WTC11 (cell line): Measurements from ENCODE around the gene INS.

Source experiments
- FOXJ3 ChIP-seq: sonication (generic); formaldehyde crosslinking; IDR thresholded peaks from 2 replicates; pipeline ENCODE4 v1.9.0; 2021; ENCODE audit warnings: missing genetic modification reagents, mild to moderate bottlenecking, borderline replicate concordance
- FOXK1 ChIP-seq: sonication (generic); formaldehyde crosslinking; IDR thresholded peaks from 2 replicates; pipeline ENCODE4 v1.8.0; 2022; ENCODE audit warnings: mild to moderate bottlenecking, moderate library complexity, missing genetic modification reagents
- PRRX2 ChIP-seq: fragments of 250-450 bp; sonication (Bioruptor Pico); IDR thresholded peaks from 2 replicates; pipeline ENCODE4 v1.8.0; 2021; ENCODE audit warnings: mild to moderate bottlenecking
- RORB ChIP-seq: fragments of 250-450 bp; sonication (Bioruptor Pico); IDR thresholded peaks from 2 replicates; pipeline ENCODE4 v1.9.0; 2021; ENCODE audit warnings: mild to moderate bottlenecking
- TEAD4 ChIP-seq: sonication (generic); formaldehyde crosslinking; IDR thresholded peaks from 2 replicates; pipeline ENCODE4 v1.8.0; 2022; ENCODE audit warnings: mild to moderate bottlenecking, missing genetic modification reagents
- ZNF263 ChIP-seq: sonication (generic); formaldehyde crosslinking; IDR thresholded peaks from 2 replicates; pipeline ENCODE4 v1.8.1; 2022; ENCODE audit warnings: low read depth, mild to moderate bottlenecking, moderate library complexity, missing genetic modification reagents
- ZNF416 ChIP-seq: fragments of 250-450 bp; sonication (Bioruptor Pico); IDR thresholded peaks from 2 replicates; pipeline ENCODE4 v1.9.0; 2021; ENCODE audit warnings: mild to moderate bottlenecking, inconsistent platforms
- TF ChIP-seq, protein P1 (sequence below): fragments of 200-600 bp; IDR thresholded peaks from 2 replicates; pipeline ENCODE4 v1.8.0; 2022; ENCODE audit warnings: antibody characterized with exemption
- TF ChIP-seq, protein P2 (sequence below): fragments of 250-450 bp; sonication (Bioruptor Pico); IDR thresholded peaks from 2 replicates; pipeline ENCODE4 v2.1.2; 2022; ENCODE audit warnings: mild to moderate bottlenecking, moderate library complexity
- TF ChIP-seq, protein P3 (sequence below): sonication (generic); formaldehyde crosslinking; IDR thresholded peaks from 2 replicates; pipeline ENCODE4 v1.8.1; 2022; ENCODE audit warnings: low read depth, missing genetic modification reagents, borderline replicate concordance
- TF ChIP-seq, protein P4 (sequence below): sonication (generic); formaldehyde crosslinking; IDR thresholded peaks from 2 replicates; pipeline ENCODE4 v1.8.0; 2023; ENCODE audit warnings: missing genetic modification reagents
- TF ChIP-seq, protein P5 (sequence below): sonication (generic); formaldehyde crosslinking; IDR thresholded peaks from 2 replicates; pipeline ENCODE4 v1.8.1; 2022; ENCODE audit warnings: mild to moderate bottlenecking, moderate library complexity, missing genetic modification reagents
- TF ChIP-seq, protein P6 (sequence below): sonication (generic); formaldehyde crosslinking; IDR thresholded peaks from 2 replicates; pipeline ENCODE4 v1.8.1; 2023; ENCODE audit warnings: mild to moderate bottlenecking, moderate library complexity, missing genetic modification reagents

DNA sequence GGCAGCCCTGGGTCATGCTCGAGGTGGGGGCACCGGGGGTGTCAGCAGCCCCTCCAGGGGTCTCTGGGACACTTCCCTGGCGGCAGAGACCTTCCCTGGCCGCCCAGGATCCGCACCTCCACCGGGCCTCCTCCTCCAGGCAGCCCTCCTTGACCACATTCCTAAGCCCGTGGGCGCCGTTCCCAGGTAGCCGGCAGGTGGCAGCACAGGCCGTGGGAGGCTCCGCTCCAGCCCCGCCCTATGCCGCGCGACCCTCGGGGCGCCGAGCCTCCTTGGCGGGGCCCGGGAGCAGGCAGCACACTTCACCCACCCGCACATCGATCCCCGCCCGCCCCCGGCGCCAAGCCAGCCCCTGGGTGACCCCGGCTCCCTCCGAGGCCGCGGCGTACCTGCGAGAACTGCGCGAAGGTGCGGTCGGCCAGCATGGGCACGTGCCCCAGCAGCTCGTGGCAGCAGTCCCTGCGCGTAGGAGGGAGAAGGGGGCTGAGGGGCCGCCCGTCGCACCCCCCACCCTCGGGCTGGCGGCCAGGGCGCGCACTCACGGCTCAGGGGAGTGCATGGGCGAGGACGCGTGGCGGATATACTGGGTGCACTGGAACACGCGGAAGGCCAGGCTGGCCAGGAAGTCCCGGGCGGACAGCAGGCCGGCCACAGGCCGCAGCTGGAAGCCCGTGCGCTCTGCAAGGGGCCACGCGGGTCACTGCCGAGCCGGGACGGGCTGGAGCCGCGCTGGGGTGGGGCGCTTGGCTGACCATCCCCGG, 5.3 kb upstream of the INS start:
- TF ChIP-seq, protein P1, sequence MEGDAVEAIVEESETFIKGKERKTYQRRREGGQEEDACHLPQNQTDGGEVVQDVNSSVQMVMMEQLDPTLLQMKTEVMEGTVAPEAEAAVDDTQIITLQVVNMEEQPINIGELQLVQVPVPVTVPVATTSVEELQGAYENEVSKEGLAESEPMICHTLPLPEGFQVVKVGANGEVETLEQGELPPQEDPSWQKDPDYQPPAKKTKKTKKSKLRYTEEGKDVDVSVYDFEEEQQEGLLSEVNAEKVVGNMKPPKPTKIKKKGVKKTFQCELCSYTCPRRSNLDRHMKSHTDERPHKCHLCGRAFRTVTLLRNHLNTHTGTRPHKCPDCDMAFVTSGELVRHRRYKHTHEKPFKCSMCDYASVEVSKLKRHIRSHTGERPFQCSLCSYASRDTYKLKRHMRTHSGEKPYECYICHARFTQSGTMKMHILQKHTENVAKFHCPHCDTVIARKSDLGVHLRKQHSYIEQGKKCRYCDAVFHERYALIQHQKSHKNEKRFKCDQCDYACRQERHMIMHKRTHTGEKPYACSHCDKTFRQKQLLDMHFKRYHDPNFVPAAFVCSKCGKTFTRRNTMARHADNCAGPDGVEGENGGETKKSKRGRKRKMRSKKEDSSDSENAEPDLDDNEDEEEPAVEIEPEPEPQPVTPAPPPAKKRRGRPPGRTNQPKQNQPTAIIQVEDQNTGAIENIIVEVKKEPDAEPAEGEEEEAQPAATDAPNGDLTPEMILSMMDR, result no peak; the same call in 1 of the 2 replicates
- TF ChIP-seq, protein P2, sequence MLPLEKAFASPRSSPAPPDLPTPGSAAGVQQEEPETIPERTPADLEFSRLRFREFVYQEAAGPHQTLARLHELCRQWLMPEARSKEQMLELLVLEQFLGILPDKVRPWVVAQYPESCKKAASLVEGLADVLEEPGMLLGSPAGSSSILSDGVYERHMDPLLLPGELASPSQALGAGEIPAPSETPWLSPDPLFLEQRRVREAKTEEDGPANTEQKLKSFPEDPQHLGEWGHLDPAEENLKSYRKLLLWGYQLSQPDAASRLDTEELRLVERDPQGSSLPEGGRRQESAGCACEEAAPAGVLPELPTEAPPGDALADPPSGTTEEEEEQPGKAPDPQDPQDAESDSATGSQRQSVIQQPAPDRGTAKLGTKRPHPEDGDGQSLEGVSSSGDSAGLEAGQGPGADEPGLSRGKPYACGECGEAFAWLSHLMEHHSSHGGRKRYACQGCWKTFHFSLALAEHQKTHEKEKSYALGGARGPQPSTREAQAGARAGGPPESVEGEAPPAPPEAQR (CRISPR knock-in tag), result no peak
- TF ChIP-seq PRRX2 (CRISPR knock-in tag) (no peak), ZNF416 (CRISPR knock-in tag) (no peak), RORB (CRISPR knock-in tag) (no peak), FOXK1 (CRISPR knock-in tag) (peak; percentile 60; the same call in 1 of the 2 replicates), ZNF263 (0 out of 2 replicates have a peak, but pooled peaks have one; percentile 8), FOXJ3 (CRISPR knock-in tag) (no peak), TEAD4 (no peak)
- TF ChIP-seq, protein P3, sequence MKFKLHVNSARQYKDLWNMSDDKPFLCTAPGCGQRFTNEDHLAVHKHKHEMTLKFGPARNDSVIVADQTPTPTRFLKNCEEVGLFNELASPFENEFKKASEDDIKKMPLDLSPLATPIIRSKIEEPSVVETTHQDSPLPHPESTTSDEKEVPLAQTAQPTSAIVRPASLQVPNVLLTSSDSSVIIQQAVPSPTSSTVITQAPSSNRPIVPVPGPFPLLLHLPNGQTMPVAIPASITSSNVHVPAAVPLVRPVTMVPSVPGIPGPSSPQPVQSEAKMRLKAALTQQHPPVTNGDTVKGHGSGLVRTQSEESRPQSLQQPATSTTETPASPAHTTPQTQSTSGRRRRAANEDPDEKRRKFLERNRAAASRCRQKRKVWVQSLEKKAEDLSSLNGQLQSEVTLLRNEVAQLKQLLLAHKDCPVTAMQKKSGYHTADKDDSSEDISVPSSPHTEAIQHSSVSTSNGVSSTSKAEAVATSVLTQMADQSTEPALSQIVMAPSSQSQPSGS (CRISPR knock-in tag), result peak; percentile 55; the same call in 1 of the 2 replicates
- TF ChIP-seq, protein P4, sequence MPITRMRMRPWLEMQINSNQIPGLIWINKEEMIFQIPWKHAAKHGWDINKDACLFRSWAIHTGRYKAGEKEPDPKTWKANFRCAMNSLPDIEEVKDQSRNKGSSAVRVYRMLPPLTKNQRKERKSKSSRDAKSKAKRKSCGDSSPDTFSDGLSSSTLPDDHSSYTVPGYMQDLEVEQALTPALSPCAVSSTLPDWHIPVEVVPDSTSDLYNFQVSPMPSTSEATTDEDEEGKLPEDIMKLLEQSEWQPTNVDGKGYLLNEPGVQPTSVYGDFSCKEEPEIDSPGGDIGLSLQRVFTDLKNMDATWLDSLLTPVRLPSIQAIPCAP (CRISPR knock-in tag), result no peak
- TF ChIP-seq, protein P5, sequence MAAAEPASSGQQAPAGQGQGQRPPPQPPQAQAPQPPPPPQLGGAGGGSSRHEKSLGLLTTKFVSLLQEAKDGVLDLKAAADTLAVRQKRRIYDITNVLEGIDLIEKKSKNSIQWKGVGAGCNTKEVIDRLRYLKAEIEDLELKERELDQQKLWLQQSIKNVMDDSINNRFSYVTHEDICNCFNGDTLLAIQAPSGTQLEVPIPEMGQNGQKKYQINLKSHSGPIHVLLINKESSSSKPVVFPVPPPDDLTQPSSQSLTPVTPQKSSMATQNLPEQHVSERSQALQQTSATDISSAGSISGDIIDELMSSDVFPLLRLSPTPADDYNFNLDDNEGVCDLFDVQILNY, result 0 out of 2 replicates have a peak, but pooled peaks have one; percentile 38
- TF ChIP-seq, protein P6, sequence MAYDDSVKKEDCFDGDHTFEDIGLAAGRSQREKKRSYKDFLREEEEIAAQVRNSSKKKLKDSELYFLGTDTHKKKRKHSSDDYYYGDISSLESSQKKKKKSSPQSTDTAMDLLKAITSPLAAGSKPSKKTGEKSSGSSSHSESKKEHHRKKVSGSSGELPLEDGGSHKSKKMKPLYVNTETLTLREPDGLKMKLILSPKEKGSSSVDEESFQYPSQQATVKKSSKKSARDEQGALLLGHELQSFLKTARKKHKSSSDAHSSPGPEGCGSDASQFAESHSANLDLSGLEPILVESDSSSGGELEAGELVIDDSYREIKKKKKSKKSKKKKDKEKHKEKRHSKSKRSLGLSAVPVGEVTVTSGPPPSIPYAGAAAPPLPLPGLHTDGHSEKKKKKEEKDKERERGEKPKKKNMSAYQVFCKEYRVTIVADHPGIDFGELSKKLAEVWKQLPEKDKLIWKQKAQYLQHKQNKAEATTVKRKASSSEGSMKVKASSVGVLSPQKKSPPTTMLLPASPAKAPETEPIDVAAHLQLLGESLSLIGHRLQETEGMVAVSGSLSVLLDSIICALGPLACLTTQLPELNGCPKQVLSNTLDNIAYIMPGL, result no peak; the same call in 1 of the 2 replicates
